H1 (cell line): Measurements from ENCODE around the gene DDAH2. TPM values are rescaled to one million over a fixed set of nuclear protein-coding genes. Genes with fewer than 3 reads are reported as not detected.

Experiments
- BCL11A ChIP-seq, 2 experiments: IDR thresholded peaks; one replicate each; pipeline ENCODE4 v1.6.1; 2011; ENCODE audit warnings: low read depth in 2 of 2, low read length in 2 of 2, mild to moderate bottlenecking in 2 of 2
- BRCA1 ChIP-seq: IDR thresholded peaks from 2 replicates; pipeline ENCODE4 v1.6.1; 2012; ENCODE audit warnings: low read depth, low read length, improper control_type of control experiment
- CTBP2 ChIP-seq: IDR thresholded peaks from 2 replicates; pipeline ENCODE4 v1.7.0; 2011; ENCODE audit warnings: borderline replicate concordance, mild to moderate bottlenecking, moderate library complexity, mixed read lengths, low read length; ENCODE audit not compliant: insufficient read depth, insufficient read length
- SIX5 ChIP-seq: IDR thresholded peaks from 2 replicates; pipeline ENCODE4 v1.6.1; 2011; ENCODE audit warnings: mild to moderate bottlenecking, low read depth, low read length
- polyA plus RNA-seq, 7 experiments: library from polyadenylated mRNA; depleted of rRNA in 3 of 7; stranded (reverse) in 5 of 7; unstranded in 2 of 7; fragments of >200 nt in 5 of 7; fragments of 200-250 nt in 2 of 7; gene quantifications; 1 replicate in 5 of 7; 2 replicates in 1 of 7; 4 replicates in 1 of 7; pipeline versions ENCODE4 v1.2.1 to v1.2.3, GENCODE V29; 2011 to 2013; ENCODE audit warnings: missing spikeins in 2 of 7, mixed read lengths in 2 of 7
- total RNA-seq: library from RNA; stranded (reverse); fragmentation: NEBNext Ultra II Directional; extraction: Animal tissue kit (Norgen Biotek cat#: 25700); gene quantifications from 2 replicates; pipeline ENCODE4 v1.2.1, GENCODE V29; 2021
- TF ChIP-seq, protein P1 (sequence below): IDR thresholded peaks from 2 replicates; pipeline ENCODE4 v1.6.1; 2011; ENCODE audit warnings: low read depth, mild to moderate bottlenecking, low read length; ENCODE audit not compliant: insufficient read depth

DDAH2 gene
- total and polyA plus RNA-seq, 2 of the 8 experiments (the other 6 are each of a cell fraction or from before 2014, with no cell fraction given) = 53.3 to 73.5 TPM

DNA sequence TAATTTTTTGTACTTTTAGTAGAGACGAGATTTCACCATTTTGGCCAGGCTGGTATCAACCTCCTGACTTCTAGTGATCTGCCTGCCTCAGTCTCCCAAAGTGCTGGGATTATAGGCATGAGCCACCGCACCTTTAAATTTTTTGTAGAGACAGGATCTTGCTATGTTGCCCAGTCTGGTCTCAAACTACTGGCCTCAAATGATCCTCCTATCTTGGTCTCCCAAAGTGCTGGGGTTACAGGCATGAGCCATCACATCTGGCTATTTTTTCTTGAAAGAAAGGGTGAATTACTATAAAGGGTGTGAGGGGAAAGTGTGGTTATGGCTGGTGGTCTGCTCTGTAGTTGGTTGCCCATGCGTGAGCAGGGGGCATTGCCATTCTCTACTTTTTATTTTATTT lies 20.9 kb downstream of the DDAH2 start (continued):
- TF ChIP-seq CTBP2 (no peak), SIX5 (no peak), BRCA1 (no peak), BCL11A (IDR thresholded peaks at IDR 0.05; ENCODE audit: low read depth in 2 of 2, low read length in 2 of 2) (no peak)
- TF ChIP-seq, protein P1, sequence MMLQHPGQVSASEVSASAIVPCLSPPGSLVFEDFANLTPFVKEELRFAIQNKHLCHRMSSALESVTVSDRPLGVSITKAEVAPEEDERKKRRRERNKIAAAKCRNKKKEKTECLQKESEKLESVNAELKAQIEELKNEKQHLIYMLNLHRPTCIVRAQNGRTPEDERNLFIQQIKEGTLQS = no peak
